ENCODE data around the gene ZNF81.
"Not testable (repeated sequence)": the region's sequence is repeated elsewhere in the genome, so short reads cannot be mapped to it uniquely, and the experiment has no call there.

The ZNF81 gene

GRCh38 chrX:47960406-47960805, 123.7 kb downstream of the ZNF81 start:
- ATAC-seq: no peak
- TF ChIP-seq CSRNP3 (CRISPR knock-in tag; IDR thresholded peaks at IDR 0.05): no peak
- no peak for TF ChIP-seq ZC3H10 (CRISPR knock-in tag; IDR thresholded peaks at IDR 0.05)
- TF ChIP-seq SNAI2 (CRISPR knock-in tag; IDR thresholded peaks at IDR 0.05): no peak
- no peak for TF ChIP-seq BACH2 (CRISPR knock-in tag; IDR thresholded peaks at IDR 0.05; ENCODE audit: borderline replicate concordance)
- TF ChIP-seq TCF4 (CRISPR knock-in tag; IDR thresholded peaks at IDR 0.05; ENCODE audit: borderline replicate concordance): no peak

GRCh38 chrX:47961830-47962229, 125.1 kb downstream of the ZNF81 start:
- not testable (repeated sequence) for ATAC-seq

GRCh38 chrX:47965526-47965925, 128.8 kb downstream of the ZNF81 start:
- not testable (repeated sequence) for ATAC-seq
